ENCODE results near the gene CHAD.

The CHAD gene

GRCh38 chr17:50444841-50445715, 23.6 kb downstream of the CHAD start:
- H3K36me3 ChIP-seq (ENCODE audit: control insufficient read depth, insufficient read depth, low read length): no peaks in the 10 kb centered on the region
- no peaks in the 10 kb centered on the region for H3K4me1 ChIP-seq (ENCODE audit: control insufficient read depth, insufficient read depth, low read length)
- H3K9me3 ChIP-seq (ENCODE audit: control insufficient read depth, low read length): no peaks in the 10 kb centered on the region
- H3K4me3 ChIP-seq (ENCODE audit: insufficient read depth, low read depth, low read length): no peak overlapping the region
- WGBS, 2 experiments: 93% methylated on average over 6 of the region's 6 CpGs
- no peak overlapping the region for H3K27ac ChIP-seq (ENCODE audit: insufficient read depth, low read depth, low read length, poor library complexity, severe bottlenecking)
- no peaks in the 10 kb centered on the region for H3K27me3 ChIP-seq (ENCODE audit: control insufficient read depth, insufficient read depth, low read length, poor library complexity, severe bottlenecking)

- Histone ChIP-seq H3K27ac (ENCODE audit: insufficient read depth, low read depth, low read length, poor library complexity, severe bottlenecking) (no peak overlapping the region), H3K4me3 (ENCODE audit: insufficient read depth, low read depth, low read length) (no peak overlapping the region)
These were observed 25.1 kb downstream of the CHAD start for GRCh38 chr17:50443505-50443974.

GRCh38 chr17:50440838-50441829, 27.5 kb downstream of the CHAD start:
- H3K27me3 ChIP-seq (ENCODE audit: control insufficient read depth, insufficient read depth, low read length, poor library complexity, severe bottlenecking): no peaks in the 10 kb centered on the region
- H3K27ac ChIP-seq (ENCODE audit: insufficient read depth, low read depth, low read length, poor library complexity, severe bottlenecking): no peak overlapping the region
- H3K36me3 ChIP-seq (ENCODE audit: control insufficient read depth, insufficient read depth, low read length): no peaks in the 10 kb centered on the region
- no peaks in the 10 kb centered on the region for H3K4me1 ChIP-seq (ENCODE audit: control insufficient read depth, insufficient read depth, low read length)
- no peak overlapping the region for H3K4me3 ChIP-seq (ENCODE audit: insufficient read depth, low read depth, low read length)
- WGBS, 2 experiments: 89 to 90% methylated on average over 10 of the region's 10 CpGs
- H3K9me3 ChIP-seq (ENCODE audit: control insufficient read depth, low read length): no peaks in the 10 kb centered on the region

More at GRCh38 chr17:50443505-50443974, 25.1 kb downstream of the CHAD start:
- H3K9me3 ChIP-seq (ENCODE audit: control insufficient read depth, low read length): no peaks in the 10 kb centered on the region
- WGBS, 2 experiments: 83 to 85% methylated on average over 3 of the region's 3 CpGs
- no peaks in the 10 kb centered on the region for H3K27me3 ChIP-seq (ENCODE audit: control insufficient read depth, insufficient read depth, low read length, poor library complexity, severe bottlenecking)
- H3K4me1 ChIP-seq (ENCODE audit: control insufficient read depth, insufficient read depth, low read length): no peaks in the 10 kb centered on the region
- H3K36me3 ChIP-seq (ENCODE audit: control insufficient read depth, insufficient read depth, low read length): no peaks in the 10 kb centered on the region

- H3K27me3 ChIP-seq (ENCODE audit: control insufficient read depth, insufficient read depth, low read length, poor library complexity, severe bottlenecking): no peaks in the 10 kb centered on the region
- H3K4me3 ChIP-seq (ENCODE audit: insufficient read depth, low read depth, low read length): no peak overlapping the region
- H3K9me3 ChIP-seq (ENCODE audit: control insufficient read depth, low read length): no peaks in the 10 kb centered on the region
- no peaks in the 10 kb centered on the region for H3K36me3 ChIP-seq (ENCODE audit: control insufficient read depth, insufficient read depth, low read length)
- WGBS, 2 experiments: 89 to 90% methylated on average over 4 of the region's 4 CpGs
- no peaks in the 10 kb centered on the region for H3K4me1 ChIP-seq (ENCODE audit: control insufficient read depth, insufficient read depth, low read length)
- no peak overlapping the region for H3K27ac ChIP-seq (ENCODE audit: insufficient read depth, low read depth, low read length, poor library complexity, severe bottlenecking)
These were observed 28.4 kb downstream of the CHAD start for GRCh38 chr17:50440172-50440837.

- Histone ChIP-seq H3K4me1 (ENCODE audit: control insufficient read depth, insufficient read depth, low read length) (no peaks in the 10 kb centered on the region), H3K36me3 (ENCODE audit: control insufficient read depth, insufficient read depth, low read length) (no peaks in the 10 kb centered on the region)
- WGBS, 2 experiments: 90 to 94% methylated on average over 3 to 4 of the region's 4 CpGs
These were observed 29.7 kb downstream of the CHAD start for GRCh38 chr17:50439008-50439407.

GRCh38 chr17:50437409-50437808, 31.3 kb downstream of the CHAD start:
- H3K36me3 ChIP-seq (ENCODE audit: control insufficient read depth, insufficient read depth, low read length): no peaks in the 10 kb centered on the region
- WGBS, 2 experiments: 88 to 94% methylated on average over 4 of the region's 4 CpGs
- H3K4me3 ChIP-seq (ENCODE audit: insufficient read depth, low read depth, low read length): no peak overlapping the region

More at GRCh38 chr17:50439008-50439407, 29.7 kb downstream of the CHAD start:
- H3K27ac ChIP-seq (ENCODE audit: insufficient read depth, low read depth, low read length, poor library complexity, severe bottlenecking): no peak overlapping the region
- no peak overlapping the region for H3K4me3 ChIP-seq (ENCODE audit: insufficient read depth, low read depth, low read length)
- no peaks in the 10 kb centered on the region for H3K27me3 ChIP-seq (ENCODE audit: control insufficient read depth, insufficient read depth, low read length, poor library complexity, severe bottlenecking)
- no peaks in the 10 kb centered on the region for H3K9me3 ChIP-seq (ENCODE audit: control insufficient read depth, low read length)

GRCh38 chr17:50432125-50432762, 36.4 kb downstream of the CHAD start:
- Histone ChIP-seq H3K27me3 (ENCODE audit: control insufficient read depth, insufficient read depth, low read length, poor library complexity, severe bottlenecking) (no peaks in the 10 kb centered on the region), H3K4me3 (ENCODE audit: insufficient read depth, low read depth, low read length) (no peak overlapping the region), H3K9me3 (ENCODE audit: control insufficient read depth, low read length) (no peaks in the 10 kb centered on the region), H3K4me1 (ENCODE audit: control insufficient read depth, insufficient read depth, low read length) (peaks cover 3% of the 10 kb centered on the region), H3K27ac (ENCODE audit: insufficient read depth, low read depth, low read length, poor library complexity, severe bottlenecking) (no peak overlapping the region), H3K36me3 (ENCODE audit: control insufficient read depth, insufficient read depth, low read length) (no peaks in the 10 kb centered on the region)
- WGBS, 2 experiments: 78 to 84% methylated on average over 4 of the region's 4 CpGs

More at GRCh38 chr17:50437409-50437808, 31.3 kb downstream of the CHAD start:
- Histone ChIP-seq H3K9me3 (ENCODE audit: control insufficient read depth, low read length) (no peaks in the 10 kb centered on the region), H3K27me3 (ENCODE audit: control insufficient read depth, insufficient read depth, low read length, poor library complexity, severe bottlenecking) (no peaks in the 10 kb centered on the region), H3K27ac (ENCODE audit: insufficient read depth, low read depth, low read length, poor library complexity, severe bottlenecking) (no peak overlapping the region), H3K4me1 (ENCODE audit: control insufficient read depth, insufficient read depth, low read length) (no peaks in the 10 kb centered on the region)

GRCh38 chr17:50430821-50431618, 37.7 kb downstream of the CHAD start:
- Histone ChIP-seq H3K36me3 (ENCODE audit: control insufficient read depth, insufficient read depth, low read length) (no peaks in the 10 kb centered on the region), H3K9me3 (ENCODE audit: control insufficient read depth, low read length) (no peaks in the 10 kb centered on the region), H3K4me3 (ENCODE audit: insufficient read depth, low read depth, low read length) (no peak overlapping the region), H3K27me3 (ENCODE audit: control insufficient read depth, insufficient read depth, low read length, poor library complexity, severe bottlenecking) (no peaks in the 10 kb centered on the region), H3K4me1 (ENCODE audit: control insufficient read depth, insufficient read depth, low read length) (peaks cover 11% of the 10 kb centered on the region), H3K27ac (ENCODE audit: insufficient read depth, low read depth, low read length, poor library complexity, severe bottlenecking) (no peak overlapping the region)
- WGBS, 2 experiments: 79 to 80% methylated on average over 3 to 4 of the region's 4 CpGs

- no peaks in the 10 kb centered on the region for H3K36me3 ChIP-seq (ENCODE audit: control insufficient read depth, insufficient read depth, low read length)
- H3K4me3 ChIP-seq (ENCODE audit: insufficient read depth, low read depth, low read length): no peak overlapping the region
- H3K9me3 ChIP-seq (ENCODE audit: control insufficient read depth, low read length): no peaks in the 10 kb centered on the region
- WGBS, 2 experiments: 88 to 92% methylated on average over 4 of the region's 4 CpGs
- H3K4me1 ChIP-seq (ENCODE audit: control insufficient read depth, insufficient read depth, low read length): peaks cover 11% of the 10 kb centered on the region
- peaks cover 4% of the 10 kb centered on the region for H3K27me3 ChIP-seq (ENCODE audit: control insufficient read depth, insufficient read depth, low read length, poor library complexity, severe bottlenecking)
- H3K27ac ChIP-seq (ENCODE audit: insufficient read depth, low read depth, low read length, poor library complexity, severe bottlenecking): no peak overlapping the region
These were observed 38.9 kb downstream of the CHAD start for GRCh38 chr17:50429793-50430192.
